ENCODE data around the gene STT3A.

- TF ChIP-seq, protein P1, sequence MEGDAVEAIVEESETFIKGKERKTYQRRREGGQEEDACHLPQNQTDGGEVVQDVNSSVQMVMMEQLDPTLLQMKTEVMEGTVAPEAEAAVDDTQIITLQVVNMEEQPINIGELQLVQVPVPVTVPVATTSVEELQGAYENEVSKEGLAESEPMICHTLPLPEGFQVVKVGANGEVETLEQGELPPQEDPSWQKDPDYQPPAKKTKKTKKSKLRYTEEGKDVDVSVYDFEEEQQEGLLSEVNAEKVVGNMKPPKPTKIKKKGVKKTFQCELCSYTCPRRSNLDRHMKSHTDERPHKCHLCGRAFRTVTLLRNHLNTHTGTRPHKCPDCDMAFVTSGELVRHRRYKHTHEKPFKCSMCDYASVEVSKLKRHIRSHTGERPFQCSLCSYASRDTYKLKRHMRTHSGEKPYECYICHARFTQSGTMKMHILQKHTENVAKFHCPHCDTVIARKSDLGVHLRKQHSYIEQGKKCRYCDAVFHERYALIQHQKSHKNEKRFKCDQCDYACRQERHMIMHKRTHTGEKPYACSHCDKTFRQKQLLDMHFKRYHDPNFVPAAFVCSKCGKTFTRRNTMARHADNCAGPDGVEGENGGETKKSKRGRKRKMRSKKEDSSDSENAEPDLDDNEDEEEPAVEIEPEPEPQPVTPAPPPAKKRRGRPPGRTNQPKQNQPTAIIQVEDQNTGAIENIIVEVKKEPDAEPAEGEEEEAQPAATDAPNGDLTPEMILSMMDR (IDR thresholded peaks at IDR 0.05): no peak
- no peak for TF ChIP-seq POLR2A (IDR thresholded peaks at IDR 0.05)
Measured at GRCh38 chr11:125605417-125605816, 12.8 kb downstream of the STT3A start.
